HepG2 (cell line): ENCODE results near the gene MRPS7. TPM values are rescaled to one million over a fixed set of nuclear protein-coding genes. Genes with fewer than 3 reads are reported as not detected.

Experiments
- BCL6 ChIP-seq: IDR thresholded peaks from 2 replicates; pipeline ENCODE4 v1.6.1; 2016; ENCODE audit warnings: missing genetic modification reagents, missing compliant biosample characterization
- EEA1 ChIP-seq: sonication (generic); formaldehyde crosslinking; IDR thresholded peaks from 2 replicates; pipeline ENCODE4 v1.5.1; 2020; ENCODE audit warnings: mild to moderate bottlenecking, missing genetic modification reagents, borderline replicate concordance
- FOXA3 ChIP-seq: IDR thresholded peaks from 2 replicates; pipeline ENCODE4 v1.6.1; 2016; ENCODE audit warnings: missing genetic modification reagents, missing compliant biosample characterization
- MED13 ChIP-seq: sonication (generic); formaldehyde crosslinking; IDR thresholded peaks from 2 replicates; pipeline ENCODE4 v1.5.0; 2020; ENCODE audit warnings: missing genetic modification reagents
- MTA1 ChIP-seq: sonication (generic); formaldehyde crosslinking; IDR thresholded peaks from 2 replicates; pipeline ENCODE4 v1.4.0; 2020; ENCODE audit warnings: missing genetic modification reagents, mild to moderate bottlenecking, borderline replicate concordance
- MTF1 ChIP-seq: sonication (generic); formaldehyde crosslinking; IDR thresholded peaks from 2 replicates; pipeline ENCODE4 v1.5.0; 2020; ENCODE audit warnings: missing genetic modification reagents
- MXI1 ChIP-seq: IDR thresholded peaks from 3 replicates; pipeline ENCODE4 v1.6.1; 2012; ENCODE audit warnings: low read depth, low read length, inconsistent platforms, borderline replicate concordance
- NR2F6 ChIP-seq, 2 experiments: IDR thresholded peaks; 2 replicates each; pipeline ENCODE4 v1.6.1; 2016; ENCODE audit warnings: antibody characterized with exemption in 1 of 2, mild to moderate bottlenecking in 1 of 2
- PBX3 ChIP-seq: sonication (generic); formaldehyde crosslinking; IDR thresholded peaks from 2 replicates; pipeline ENCODE4 v1.8.1; 2023; ENCODE audit warnings: missing genetic modification reagents, inconsistent platforms, borderline replicate concordance
- POGZ ChIP-seq: sonication (generic); formaldehyde crosslinking; IDR thresholded peaks from 2 replicates; pipeline ENCODE4 v1.4.0; 2020; ENCODE audit warnings: mild to moderate bottlenecking, missing genetic modification reagents
- RBAK ChIP-seq: sonication (generic); formaldehyde crosslinking; IDR thresholded peaks from 2 replicates; pipeline ENCODE4 v1.5.1; 2020; ENCODE audit warnings: mild to moderate bottlenecking, missing genetic modification reagents
- SIN3A ChIP-seq: IDR thresholded peaks from 2 replicates; pipeline ENCODE4 v1.6.1; 2011; ENCODE audit warnings: low read depth, mild to moderate bottlenecking, control low read depth, low read length, borderline replicate concordance
- SMAD1 ChIP-seq: sonication (generic); formaldehyde crosslinking; IDR thresholded peaks from 2 replicates; pipeline ENCODE4 v1.4.0; 2020; ENCODE audit warnings: missing genetic modification reagents, low read depth, mild to moderate bottlenecking, borderline replicate concordance
- TBP ChIP-seq: sonication (generic); formaldehyde crosslinking; IDR thresholded peaks from 2 replicates; pipeline ENCODE4 v1.5.0; 2020; ENCODE audit warnings: missing genetic modification reagents
- TMF1 ChIP-seq: sonication (generic); formaldehyde crosslinking; IDR thresholded peaks from 2 replicates; pipeline ENCODE4 v1.8.1; 2022; ENCODE audit warnings: low read depth, missing genetic modification reagents
- ZC3H4 ChIP-seq: sonication (generic); formaldehyde crosslinking; IDR thresholded peaks from 2 replicates; pipeline ENCODE4 v1.4.0; 2020; ENCODE audit warnings: missing genetic modification reagents, borderline replicate concordance
- ZNF124 ChIP-seq: sonication (generic); formaldehyde crosslinking; IDR thresholded peaks from 2 replicates; pipeline ENCODE4 v1.4.0; 2020; ENCODE audit warnings: missing genetic modification reagents
- ZNF143 ChIP-seq: sonication (generic); formaldehyde crosslinking; IDR thresholded peaks from 2 replicates; pipeline ENCODE4 v1.4.0; 2020; ENCODE audit warnings: missing genetic modification reagents
- ZNF282 ChIP-seq: fragments of 450-650 bp; IDR thresholded peaks from 2 replicates; pipeline ENCODE4 v1.6.1; 2018; ENCODE audit not compliant: partially characterized antibody
- ZNF350 ChIP-seq: sonication (generic); formaldehyde crosslinking; IDR thresholded peaks from 2 replicates; pipeline ENCODE4 v1.4.0; 2020; ENCODE audit warnings: mild to moderate bottlenecking, low read depth, missing genetic modification reagents, borderline replicate concordance
- ZNF414 ChIP-seq: sonication (generic); formaldehyde crosslinking; IDR thresholded peaks from 2 replicates; pipeline ENCODE4 v1.5.0; 2020; ENCODE audit warnings: missing genetic modification reagents
- ZNF451 ChIP-seq: sonication (generic); formaldehyde crosslinking; IDR thresholded peaks from 2 replicates; pipeline ENCODE4 v1.5.0; 2020; ENCODE audit warnings: mild to moderate bottlenecking, missing genetic modification reagents
- ZNF468 ChIP-seq: sonication (generic); formaldehyde crosslinking; IDR thresholded peaks from 2 replicates; pipeline ENCODE4 v1.8.0; 2022; ENCODE audit warnings: mild to moderate bottlenecking, moderate library complexity, missing genetic modification reagents
- ZNF484 ChIP-seq: sonication (generic); formaldehyde crosslinking; IDR thresholded peaks from 2 replicates; pipeline ENCODE4 v1.5.1; 2020; ENCODE audit warnings: mild to moderate bottlenecking, low read depth, missing genetic modification reagents, borderline replicate concordance
- ZNF552 ChIP-seq: sonication (generic); formaldehyde crosslinking; IDR thresholded peaks from 2 replicates; pipeline ENCODE4 v1.9.0; 2022; ENCODE audit warnings: missing genetic modification reagents, mild to moderate bottlenecking, borderline replicate concordance
- ZNF605 ChIP-seq: sonication (generic); formaldehyde crosslinking; IDR thresholded peaks from 2 replicates; pipeline ENCODE4 v1.8.0; 2022; ENCODE audit warnings: mild to moderate bottlenecking, missing genetic modification reagents
- ZNF782 ChIP-seq: sonication (generic); formaldehyde crosslinking; IDR thresholded peaks from 2 replicates; pipeline ENCODE4 v1.4.0; 2020; ENCODE audit warnings: missing genetic modification reagents, mild to moderate bottlenecking, borderline replicate concordance
- ZSCAN30 ChIP-seq: sonication (generic); formaldehyde crosslinking; IDR thresholded peaks from 2 replicates; pipeline ENCODE4 v1.5.0; 2020; ENCODE audit warnings: mild to moderate bottlenecking, missing genetic modification reagents
- polyA plus RNA-seq, 8 experiments: library from polyadenylated mRNA; depleted of rRNA in 3 of 8; stranded (reverse) in 7 of 8; unstranded in 1 of 8; fragments of >200 nt; fragmentation: Illumina TruSeq in 4 of 8; extraction: Trizol in 4 of 8; gene quantifications; 2 replicates each; pipeline versions ENCODE4 v1.2.1 to v1.2.3, GENCODE V29; 2011 to 2016; ENCODE audit warnings: low read depth in 4 of 8, missing spikeins in 1 of 8, mixed read lengths in 1 of 8; ENCODE audit not compliant: insufficient read depth in 1 of 8
- total RNA-seq, 5 experiments: library from RNA; depleted of rRNA; stranded (reverse); fragments of >200 nt; fragmentation: Illumina TruSeq; extraction: Trizol; gene quantifications; 2 replicates each; pipeline ENCODE4 v1.2.3, GENCODE V29; 2016; ENCODE audit warnings: low read depth in 1 of 5

MRPS7 gene
- total and polyA plus RNA-seq, 2 of the 13 experiments (the other 11 are each of a cell fraction or from before 2014, with no cell fraction given), result 97.0 to 162 TPM

GRCh38 chr17:75289115-75289831 is 27.6 kb downstream of the MRPS7 start, which contains the start of gene SLC25A19 (continued):
- TF ChIP-seq SMAD1 (CRISPR knock-in tag), result peak; percentile 93; the same call in 1 of the 2 replicates
- peak; percentile 54; the same call in 1 of the 2 replicates for TF ChIP-seq TMF1 (CRISPR knock-in tag)
- peak; percentile 35; the same call in 1 of the 2 replicates for TF ChIP-seq TBP (CRISPR knock-in tag)
- TF ChIP-seq ZSCAN30 (CRISPR knock-in tag), result no peak
- peak; percentile 62; the same call in 2 of the 3 replicates for TF ChIP-seq MXI1
- TF ChIP-seq ZNF451 (CRISPR knock-in tag), result no peak; the same call in 1 of the 2 replicates
- TF ChIP-seq POGZ, result peak; percentile 51
- no peak for TF ChIP-seq RBAK (CRISPR knock-in tag)
- TF ChIP-seq ZNF124, result peak; percentile 81; the same call in 1 of the 2 replicates
- peak; percentile 98 for TF ChIP-seq ZNF605
- TF ChIP-seq MTF1, result no peak
- no peak for TF ChIP-seq ZNF484 (CRISPR knock-in tag)
- peak; percentile 77; the same call in 1 of the 2 replicates for TF ChIP-seq MTA1
- TF ChIP-seq ZNF282, result no peak
- no peak; the same call in 1 of the 2 replicates for TF ChIP-seq PBX3 (CRISPR knock-in tag)
- no peak for TF ChIP-seq ZNF552 (CRISPR knock-in tag)
- peak; percentile 83; the same call in 1 of the 2 replicates for TF ChIP-seq SIN3A
- peak; percentile 52; the same call in 1 of the 2 replicates for TF ChIP-seq ZNF414 (CRISPR knock-in tag)
- peak; percentile 98 for TF ChIP-seq ZNF350 (CRISPR knock-in tag)
- peak; percentile 45; the same call in 1 of the 2 replicates for TF ChIP-seq FOXA3 (CRISPR knock-in tag)
- peak; percentile 87 for TF ChIP-seq BCL6 (CRISPR knock-in tag)
- peak; percentile 76; the same call in 1 of the 2 replicates for TF ChIP-seq NR2F6 (IDR thresholded peaks at IDR 0.05)
- TF ChIP-seq NR2F6 (CRISPR knock-in tag; IDR thresholded peaks at IDR 0.05), result peak; percentile 88
- TF ChIP-seq ZC3H4 (CRISPR knock-in tag), result no peak
- TF ChIP-seq EEA1 (CRISPR knock-in tag), result 0 out of 2 replicates have a peak, but pooled peaks have one; percentile 79
- TF ChIP-seq ZNF782 (CRISPR knock-in tag), result peak; percentile 82; the same call in 1 of the 2 replicates
- peak; percentile 99 for TF ChIP-seq ZNF143
- TF ChIP-seq MED13 (CRISPR knock-in tag), result no peak; the same call in 1 of the 2 replicates
- no peak for TF ChIP-seq ZNF468 (CRISPR knock-in tag)
